Lung (tissue), 12 donors: ENCODE measurements around the gene IFTAP. TPM values are rescaled to one million over a fixed set of nuclear protein-coding genes. Genes with fewer than 3 reads are reported as not detected.
A peak's percentile ranks its signal among the peaks of the same experiment; 100 is the strongest.

Experiments used
- ATAC-seq: fragments of 200-7000 bp; cut with Tn5 transposase; one replicate; pipeline ENCODE4 v1.9.1; 2020; ENCODE audit warnings: moderate number of reproducible peaks; ENCODE audit not compliant: insufficient read depth, low FRiP score
- DNase-seq, 3 donors: peaks; one replicate each; pipeline ENCODE4 v3.0.0-alpha.2; 2013 to 2017
- H3K27ac ChIP-seq, 2 donors: one replicate each; pipeline ENCODE4 v1.5.1; 2013; ENCODE audit warnings: mild to moderate bottlenecking in 2 of 2, moderate library complexity in 2 of 2, control low read depth in 1 of 2, inconsistent platforms in 1 of 2, low read depth in 1 of 2, low read length in 1 of 2
- H3K27me3 ChIP-seq, 3 donors: one replicate each; pipeline ENCODE4 v1.5.1; 2013; ENCODE audit warnings: low read length in 2 of 3; ENCODE audit not compliant: control insufficient read depth in 3 of 3, insufficient read depth in 3 of 3
- H3K36me3 ChIP-seq, 4 donors: one replicate each; pipeline ENCODE4 v1.5.1; 2013; ENCODE audit warnings: low read length in 4 of 4, mild to moderate bottlenecking in 1 of 4, moderate library complexity in 1 of 4; ENCODE audit not compliant: control insufficient read depth in 4 of 4, insufficient read depth in 4 of 4
- H3K4me1 ChIP-seq, 5 donors: one replicate each; pipeline ENCODE4 v1.5.1; 2013; ENCODE audit warnings: low read length in 5 of 5, mild to moderate bottlenecking in 2 of 5, moderate library complexity in 1 of 5; ENCODE audit not compliant: control insufficient read depth in 5 of 5, insufficient read depth in 5 of 5
- H3K4me3 ChIP-seq: one replicate; pipeline ENCODE4 v1.5.1; 2013; ENCODE audit warnings: mild to moderate bottlenecking, control low read depth, moderate library complexity
- H3K9ac ChIP-seq, 2 donors: one replicate each; pipeline ENCODE4 v1.5.1; 2013; ENCODE audit warnings: low read length in 2 of 2, control low read depth in 1 of 2; ENCODE audit not compliant: insufficient read depth in 1 of 2
- H3K9me3 ChIP-seq, 4 donors: one replicate each; pipeline ENCODE4 v1.5.1; 2013; ENCODE audit warnings: low read length in 3 of 4, mild to moderate bottlenecking in 1 of 4, moderate library complexity in 1 of 4; ENCODE audit not compliant: control insufficient read depth in 4 of 4, insufficient read depth in 3 of 4
- WGBS, 2 donors: extraction: QIAGEN DNeasy Blood & Tissue Kit; methylation state at CpG; one replicate each; pipeline ENCODE4 v1.1.7; 2013; 5-methylcytosine and 5-hydroxymethylcytosine counted together
- polyA plus RNA-seq, 2 donors: library from polyadenylated mRNA; stranded (reverse); fragments of 200-250 nt; gene quantifications; one replicate each; pipeline ENCODE4 v1.2.1, GENCODE V29; 2013
- total RNA-seq, 2 donors: library from RNA; depleted of rRNA in 1 of 2; stranded (reverse); fragments of >200 nt in 1 of 2; gene quantifications; one replicate each; pipeline ENCODE4 v1.2.1, GENCODE V29; 2014 to 2021
- TF ChIP-seq, protein P1 (sequence below): IDR thresholded peaks from 2 replicates; pipeline ENCODE4 v1.5.1; 2012; ENCODE audit warnings: mild to moderate bottlenecking; ENCODE audit errors: control extremely low read depth, extremely low read depth
- donor health status: control.
- donor health status: control.
- donor health status: Bipolar disorder and iron deficiency.
- donor health status: healthy.
- donor health status: DM: yes; HTN: yes; CAD: no.

Gene IFTAP
- total and polyA plus RNA-seq, 4 donors = 17.7 to 36.1 (median 24.5) TPM

DNA sequence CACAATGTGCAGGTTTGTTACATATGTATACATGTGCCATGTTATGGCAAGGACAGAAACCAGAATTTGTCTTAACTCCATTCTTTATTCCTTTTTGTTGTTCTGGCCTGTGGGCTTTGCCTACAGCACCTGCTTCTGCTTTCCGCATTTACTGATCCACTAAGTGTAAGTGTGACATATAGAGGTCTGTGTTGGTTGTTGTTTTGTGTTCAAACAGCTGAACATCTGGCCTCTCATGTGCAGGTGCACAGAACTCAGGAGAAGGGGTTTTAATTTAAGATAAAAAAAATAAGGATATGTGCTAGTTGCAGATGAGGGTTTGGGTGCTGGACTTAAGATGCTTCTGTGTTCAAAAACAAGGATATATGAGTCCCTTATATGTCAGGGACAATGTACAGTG, 89.5 kb downstream of the IFTAP start:
- H3K9ac ChIP-seq = no peak overlapping the region
- no peaks in the 10 kb centered on the region for H3K36me3 ChIP-seq
- no peak for DNase-seq
- peaks cover 0 to 2% (median 0%) of the 10 kb centered on the region in 4 donors for H3K9me3 ChIP-seq
- WGBS, 2 donors = 91 to 96% methylated on average over 1 of the region's 1 CpG
- H3K4me1 ChIP-seq = peaks cover 0 to 15% (median 0%) of the 10 kb centered on the region in 5 donors
- ATAC-seq = no peak
- no peak overlapping the region for H3K27ac ChIP-seq
- H3K27me3 ChIP-seq = no peaks in the 10 kb centered on the region
- TF ChIP-seq, protein P1, sequence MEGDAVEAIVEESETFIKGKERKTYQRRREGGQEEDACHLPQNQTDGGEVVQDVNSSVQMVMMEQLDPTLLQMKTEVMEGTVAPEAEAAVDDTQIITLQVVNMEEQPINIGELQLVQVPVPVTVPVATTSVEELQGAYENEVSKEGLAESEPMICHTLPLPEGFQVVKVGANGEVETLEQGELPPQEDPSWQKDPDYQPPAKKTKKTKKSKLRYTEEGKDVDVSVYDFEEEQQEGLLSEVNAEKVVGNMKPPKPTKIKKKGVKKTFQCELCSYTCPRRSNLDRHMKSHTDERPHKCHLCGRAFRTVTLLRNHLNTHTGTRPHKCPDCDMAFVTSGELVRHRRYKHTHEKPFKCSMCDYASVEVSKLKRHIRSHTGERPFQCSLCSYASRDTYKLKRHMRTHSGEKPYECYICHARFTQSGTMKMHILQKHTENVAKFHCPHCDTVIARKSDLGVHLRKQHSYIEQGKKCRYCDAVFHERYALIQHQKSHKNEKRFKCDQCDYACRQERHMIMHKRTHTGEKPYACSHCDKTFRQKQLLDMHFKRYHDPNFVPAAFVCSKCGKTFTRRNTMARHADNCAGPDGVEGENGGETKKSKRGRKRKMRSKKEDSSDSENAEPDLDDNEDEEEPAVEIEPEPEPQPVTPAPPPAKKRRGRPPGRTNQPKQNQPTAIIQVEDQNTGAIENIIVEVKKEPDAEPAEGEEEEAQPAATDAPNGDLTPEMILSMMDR = no peak
- no peak overlapping the region for H3K4me3 ChIP-seq

DNA sequence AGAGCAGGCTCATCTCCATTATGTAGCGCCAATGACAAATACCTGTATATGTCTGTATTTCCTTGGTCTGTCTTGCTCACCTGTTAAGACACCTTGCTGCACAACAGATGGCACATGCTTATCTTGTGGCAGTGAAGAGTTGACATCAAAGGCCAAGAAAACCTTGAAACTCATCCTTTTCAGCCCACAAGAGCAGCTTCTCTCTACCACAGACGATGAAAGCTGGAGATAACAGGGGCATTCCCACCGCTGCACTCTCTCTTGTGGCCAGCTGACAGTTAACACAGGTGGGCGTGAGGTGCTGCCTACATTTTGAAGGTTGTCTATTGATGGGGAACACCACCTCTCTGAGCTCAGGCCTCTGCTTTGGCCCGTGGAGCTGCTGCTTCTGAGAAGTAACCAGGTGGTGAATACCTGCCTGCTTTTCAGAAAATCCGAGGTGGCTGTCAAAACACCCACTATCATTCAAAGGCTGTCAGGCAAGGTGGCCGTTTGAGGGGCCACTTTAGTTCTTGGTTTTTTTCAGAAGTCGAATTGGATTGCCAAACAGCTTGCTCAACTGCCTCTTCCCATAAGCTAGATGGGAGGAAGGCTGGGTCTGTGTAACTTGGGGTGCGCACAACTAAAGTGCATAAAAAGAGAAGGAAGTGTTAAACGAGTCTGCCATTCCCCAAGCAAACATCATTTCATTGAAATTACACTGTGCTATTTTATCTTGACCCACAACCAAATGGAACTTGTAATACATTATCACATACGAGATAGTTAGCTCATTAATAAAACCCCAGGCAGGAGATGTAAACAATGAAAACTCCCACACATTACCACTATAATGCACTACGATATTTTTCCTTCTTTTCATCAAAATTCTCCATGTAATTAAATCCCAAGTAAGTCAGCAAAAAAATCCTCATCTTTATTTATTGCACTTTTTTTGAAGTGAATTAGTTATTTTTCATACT, 90.8 kb downstream of the IFTAP start:
- DNase-seq (peak in 2 of 3 donors; percentile 47 to 50), ATAC-seq (no peak)
- Histone ChIP-seq H3K27ac (no peak overlapping the region), H3K9ac (no peak overlapping the region), H3K4me1 (peaks cover 0 to 15% (median 0%) of the 10 kb centered on the region in 5 donors), H3K9me3 (peaks cover 0 to 2% (median 0%) of the 10 kb centered on the region in 4 donors), H3K27me3 (no peaks in the 10 kb centered on the region), H3K4me3 (no peak overlapping the region), H3K36me3 (no peaks in the 10 kb centered on the region)
- WGBS, 2 donors = 45 to 49% methylated on average over 12 of the region's 12 CpGs
- TF ChIP-seq, protein P1 = no peak

DNA sequence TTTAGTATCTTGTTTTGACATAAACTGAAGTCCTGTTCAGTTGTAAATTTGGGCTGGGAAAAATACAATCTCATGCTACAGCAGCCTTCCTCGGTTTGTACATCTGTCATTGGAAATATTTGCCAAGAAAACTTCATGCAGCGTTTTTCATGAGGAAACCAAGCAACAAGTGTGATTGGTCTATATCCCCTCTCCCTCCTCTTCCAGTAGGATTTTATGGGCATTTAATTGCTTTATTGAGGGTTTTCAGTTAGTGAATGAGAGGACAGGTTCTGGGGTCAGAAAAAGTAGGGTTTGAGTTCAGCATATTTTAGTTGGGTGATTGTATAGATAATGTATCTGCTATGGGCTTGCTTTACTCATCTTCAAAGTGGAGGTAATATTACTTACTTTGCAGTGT, 93.8 kb downstream of the IFTAP start:
- ATAC-seq (no peak), DNase-seq (peak in 2 of 3 donors; percentile 34 to 39)
- H3K27ac ChIP-seq = no peak overlapping the region
- H3K9me3 ChIP-seq = peaks cover 0 to 2% (median 0%) of the 10 kb centered on the region in 4 donors
- no peak overlapping the region for H3K4me3 ChIP-seq
- TF ChIP-seq, protein P1 = no peak
- H3K9ac ChIP-seq = no peak overlapping the region
- H3K4me1 ChIP-seq = peaks cover 0 to 20% (median 0%) of the 10 kb centered on the region in 5 donors
- 50 to 71% methylated on average over 2 of the region's 2 CpGs for WGBS, 2 donors
- H3K27me3 ChIP-seq = no peaks in the 10 kb centered on the region
- no peaks in the 10 kb centered on the region for H3K36me3 ChIP-seq
